A673 (cell line): ENCODE results near the gene MAP1S.

Experiments
- EZH2 ChIP-seq: fragments of 200-600 bp; sonication (generic); IDR thresholded peaks from 2 replicates; pipeline ENCODE4 v1.6.1; 2017; ENCODE audit warnings: borderline replicate concordance, low read depth, mild to moderate bottlenecking, mixed read lengths, antibody characterized with exemption, low read length; ENCODE audit not compliant: poor library complexity, severe bottlenecking
- TF ChIP-seq, protein P1 (sequence below): fragments of 300-800, 200-600 bp; sonication (generic); conservative IDR thresholded peaks from 2 replicates; pipeline ENCODE4 v1.5.1; 2017; ENCODE audit warnings: low read depth, mild to moderate bottlenecking, antibody characterized with exemption, low read length, moderate library complexity, mixed read lengths

DNA sequence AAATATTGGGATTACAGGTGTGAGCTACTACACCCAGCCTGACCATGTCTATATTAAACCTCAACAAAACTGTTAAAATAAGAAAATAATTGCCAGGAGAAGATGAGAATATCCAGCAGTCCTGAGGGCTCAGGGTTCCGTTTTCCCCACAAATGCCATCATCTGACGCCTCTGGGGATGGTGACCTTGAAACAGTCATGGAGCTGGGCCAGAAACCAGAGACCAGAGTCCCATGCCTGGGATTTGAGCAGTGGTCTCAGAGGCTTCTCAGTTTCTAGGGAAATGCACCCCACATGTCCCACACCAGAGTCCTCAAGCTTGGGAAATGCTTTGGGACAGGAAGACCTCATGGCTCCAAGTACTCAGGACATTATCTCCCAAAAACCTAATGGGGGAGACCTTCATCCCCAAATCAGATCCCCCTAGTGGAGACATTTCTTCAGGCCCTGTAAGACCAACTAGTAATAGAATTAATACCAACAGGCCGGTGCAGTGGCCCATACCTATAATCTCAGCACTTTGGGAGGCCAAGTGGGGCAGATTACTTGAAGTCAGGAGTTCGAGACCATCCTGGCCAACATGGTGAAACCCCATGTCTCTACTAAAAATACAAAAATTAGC lies 2.9 kb upstream of the MAP1S start:
- TF ChIP-seq, protein P1, sequence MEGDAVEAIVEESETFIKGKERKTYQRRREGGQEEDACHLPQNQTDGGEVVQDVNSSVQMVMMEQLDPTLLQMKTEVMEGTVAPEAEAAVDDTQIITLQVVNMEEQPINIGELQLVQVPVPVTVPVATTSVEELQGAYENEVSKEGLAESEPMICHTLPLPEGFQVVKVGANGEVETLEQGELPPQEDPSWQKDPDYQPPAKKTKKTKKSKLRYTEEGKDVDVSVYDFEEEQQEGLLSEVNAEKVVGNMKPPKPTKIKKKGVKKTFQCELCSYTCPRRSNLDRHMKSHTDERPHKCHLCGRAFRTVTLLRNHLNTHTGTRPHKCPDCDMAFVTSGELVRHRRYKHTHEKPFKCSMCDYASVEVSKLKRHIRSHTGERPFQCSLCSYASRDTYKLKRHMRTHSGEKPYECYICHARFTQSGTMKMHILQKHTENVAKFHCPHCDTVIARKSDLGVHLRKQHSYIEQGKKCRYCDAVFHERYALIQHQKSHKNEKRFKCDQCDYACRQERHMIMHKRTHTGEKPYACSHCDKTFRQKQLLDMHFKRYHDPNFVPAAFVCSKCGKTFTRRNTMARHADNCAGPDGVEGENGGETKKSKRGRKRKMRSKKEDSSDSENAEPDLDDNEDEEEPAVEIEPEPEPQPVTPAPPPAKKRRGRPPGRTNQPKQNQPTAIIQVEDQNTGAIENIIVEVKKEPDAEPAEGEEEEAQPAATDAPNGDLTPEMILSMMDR = peak; percentile 38
- no peak for TF ChIP-seq EZH2
